ENCODE data around the gene RTP3. TPM values are rescaled to one million over a fixed set of nuclear protein-coding genes. Genes with fewer than 3 reads are reported as not detected.
A peak's percentile ranks its signal among the peaks of the same experiment; 100 is the strongest.

The RTP3 gene
- total and polyA plus RNA-seq, 2 experiments from 2014 or later: not detected

GRCh38 chr3:46516521-46516920 lies 18.7 kb downstream of the RTP3 start:
- H3F3A ChIP-seq (ENCODE audit: insufficient read depth): peaks cover 9% of the 10 kb centered on the region
- peak overlapping the region; percentile 41; the same call in 1 of the 2 replicates for H3K27ac ChIP-seq
- no peaks in the 10 kb centered on the region for H3K9me3 ChIP-seq (ENCODE audit: low read depth)
- TF ChIP-seq EZH2phosphoT487 (IDR thresholded peaks at IDR 0.05; ENCODE audit: insufficient read depth, low read depth) (no peak), EZH2 (IDR thresholded peaks at IDR 0.05; ENCODE audit: insufficient read depth, poor library complexity, severe bottlenecking) (no peak)
- no peaks in the 10 kb centered on the region for H3K36me3 ChIP-seq (ENCODE audit: low read depth)
- DNase-seq: no peak
- WGBS, 2 experiments (ENCODE audit: low coverage in 1 of 2, low lambda C conversion rate in 2 of 2, missing lambda C conversion rate in 2 of 2): 90 to 91% methylated on average over 4 of the region's 4 CpGs
- no peaks in the 10 kb centered on the region for H3K79me2 ChIP-seq (ENCODE audit: insufficient read depth)
- H3K9ac ChIP-seq: no peak overlapping the region
- H2AFZ ChIP-seq: no peak overlapping the region
- no peak overlapping the region for H3K4me3 ChIP-seq
- H3K4me1 ChIP-seq (ENCODE audit: insufficient read depth): peaks cover 19% of the 10 kb centered on the region
- H3K9me2 ChIP-seq (ENCODE audit: insufficient read depth): no peaks in the 10 kb centered on the region
- H3K27me3 ChIP-seq (replicated peaks; ENCODE audit: insufficient read depth): no peaks in the 10 kb centered on the region
- no peaks in the 10 kb centered on the region for H4K20me1 ChIP-seq (ENCODE audit: insufficient read depth)
- in situ Hi-C loops (cut with MboI): no loop called here
- H3K4me2 ChIP-seq (ENCODE audit: unreplicated experiment): no peak overlapping the region

GRCh38 chr3:46517016-46517783 lies 19.4 kb downstream of the RTP3 start:
- Histone ChIP-seq H3K4me1 (ENCODE audit: insufficient read depth) (peaks cover 19% of the 10 kb centered on the region), H2AFZ (no peak overlapping the region), H3K4me3 (no peak overlapping the region), H3F3A (ENCODE audit: insufficient read depth) (peaks cover 9% of the 10 kb centered on the region), H3K9me2 (ENCODE audit: insufficient read depth) (no peaks in the 10 kb centered on the region), H3K27me3 (replicated peaks; ENCODE audit: insufficient read depth) (no peaks in the 10 kb centered on the region), H3K36me3 (ENCODE audit: low read depth) (no peaks in the 10 kb centered on the region), H3K9me3 (ENCODE audit: low read depth) (no peaks in the 10 kb centered on the region), H3K79me2 (ENCODE audit: insufficient read depth) (no peaks in the 10 kb centered on the region), H4K20me1 (ENCODE audit: insufficient read depth) (no peaks in the 10 kb centered on the region), H3K27ac (peak overlapping the region; percentile 41; the same call in 1 of the 2 replicates), H3K9ac (no peak overlapping the region), H3K4me2 (ENCODE audit: unreplicated experiment) (no peak overlapping the region)
- TF ChIP-seq EZH2 (IDR thresholded peaks at IDR 0.05; ENCODE audit: insufficient read depth, poor library complexity, severe bottlenecking) (no peak), EZH2phosphoT487 (IDR thresholded peaks at IDR 0.05; ENCODE audit: insufficient read depth, low read depth) (no peak)
- in situ Hi-C loops (cut with MboI): no loop called here
- 75 to 80% methylated on average over 7 of the region's 7 CpGs for WGBS, 2 experiments (ENCODE audit: low coverage in 1 of 2, low lambda C conversion rate in 2 of 2, missing lambda C conversion rate in 2 of 2)
- peak; percentile 81 for DNase-seq

- Histone ChIP-seq H3K9me3 (ENCODE audit: low read depth) (no peaks in the 10 kb centered on the region), H3K36me3 (ENCODE audit: low read depth) (no peaks in the 10 kb centered on the region), H3K9ac (no peak overlapping the region), H3F3A (ENCODE audit: insufficient read depth) (peaks cover 9% of the 10 kb centered on the region), H3K79me2 (ENCODE audit: insufficient read depth) (no peaks in the 10 kb centered on the region), H3K27me3 (replicated peaks; ENCODE audit: insufficient read depth) (no peaks in the 10 kb centered on the region), H4K20me1 (ENCODE audit: insufficient read depth) (no peaks in the 10 kb centered on the region), H3K4me2 (ENCODE audit: unreplicated experiment) (no peak overlapping the region), H3K4me1 (ENCODE audit: insufficient read depth) (peaks cover 19% of the 10 kb centered on the region), H3K9me2 (ENCODE audit: insufficient read depth) (no peaks in the 10 kb centered on the region), H3K27ac (no peak overlapping the region), H3K4me3 (no peak overlapping the region), H2AFZ (no peak overlapping the region)
- WGBS, 2 experiments (ENCODE audit: low coverage in 1 of 2, low lambda C conversion rate in 2 of 2, missing lambda C conversion rate in 2 of 2): 97 to 100% methylated on average over 2 of the region's 2 CpGs
- TF ChIP-seq EZH2 (IDR thresholded peaks at IDR 0.05; ENCODE audit: insufficient read depth, poor library complexity, severe bottlenecking) (no peak), EZH2phosphoT487 (IDR thresholded peaks at IDR 0.05; ENCODE audit: insufficient read depth, low read depth) (no peak)
- in situ Hi-C loops (cut with MboI): no loop called here
- DNase-seq: no peak
These were observed 20.0 kb downstream of the RTP3 start for GRCh38 chr3:46517784-46518181.

GRCh38 chr3:46519952-46520351 lies 22.2 kb downstream of the RTP3 start:
- DNase-seq: no peak
- in situ Hi-C loops (cut with MboI): no loop called here
- H2AFZ ChIP-seq: no peak overlapping the region
- H3K27ac ChIP-seq: no peak overlapping the region
- no peak overlapping the region for H3K4me3 ChIP-seq
- WGBS, 2 experiments (ENCODE audit: low coverage in 1 of 2, low lambda C conversion rate in 2 of 2, missing lambda C conversion rate in 2 of 2): 92 to 96% methylated on average over 2 of the region's 2 CpGs
- H3K4me2 ChIP-seq (ENCODE audit: unreplicated experiment): no peak overlapping the region
- H3K9ac ChIP-seq: no peak overlapping the region
- no peaks in the 10 kb centered on the region for H4K20me1 ChIP-seq (ENCODE audit: insufficient read depth)
- no peaks in the 10 kb centered on the region for H3K9me2 ChIP-seq (ENCODE audit: insufficient read depth)
- peaks cover 9% of the 10 kb centered on the region for H3F3A ChIP-seq (ENCODE audit: insufficient read depth)
- no peaks in the 10 kb centered on the region for H3K79me2 ChIP-seq (ENCODE audit: insufficient read depth)
- TF ChIP-seq EZH2 (IDR thresholded peaks at IDR 0.05; ENCODE audit: insufficient read depth, poor library complexity, severe bottlenecking) (no peak), EZH2phosphoT487 (IDR thresholded peaks at IDR 0.05; ENCODE audit: insufficient read depth, low read depth) (no peak)
- H3K36me3 ChIP-seq (ENCODE audit: low read depth): no peaks in the 10 kb centered on the region
- H3K27me3 ChIP-seq (replicated peaks; ENCODE audit: insufficient read depth): no peaks in the 10 kb centered on the region
- H3K9me3 ChIP-seq (ENCODE audit: low read depth): no peaks in the 10 kb centered on the region
- H3K4me1 ChIP-seq (ENCODE audit: insufficient read depth): peaks cover 19% of the 10 kb centered on the region

All from GM23248 (cell line).